Activated T-helper 1 cell treated with Interleukin-2 at 50 U/mL for 16 hours (primary cell): Measurements from ENCODE around the gene SLC6A8.
"Not testable (repeated sequence)": the region's sequence is repeated elsewhere in the genome, so short reads cannot be mapped to it uniquely, and the experiment has no call there.

Experiments
- DNase-seq: peaks from one replicate; pipeline ENCODE4 v3.0.0-alpha.2; 2020; ENCODE audit warnings: low read depth

Gene SLC6A8

GRCh38 chrX:153707406-153707805 is 19.7 kb downstream of the SLC6A8 start:
- DNase-seq: no peak

- DNase-seq: no peak
These were observed 20.7 kb downstream of the SLC6A8 start for GRCh38 chrX:153708415-153708814.

- no peak for DNase-seq
These were observed 22.3 kb downstream of the SLC6A8 start for GRCh38 chrX:153709726-153710674.

GRCh38 chrX:153714256-153714655 is 26.5 kb downstream of the SLC6A8 start:
- no peak for DNase-seq

- DNase-seq: no peak
These were observed 29.7 kb downstream of the SLC6A8 start for GRCh38 chrX:153717445-153717844.

- no peak for DNase-seq
These were observed 31.5 kb downstream of the SLC6A8 start for GRCh38 chrX:153719238-153719637.

GRCh38 chrX:153719701-153720100 is 32.0 kb downstream of the SLC6A8 start:
- DNase-seq: no peak

GRCh38 chrX:153722704-153723350 is 35.1 kb downstream of the SLC6A8 start:
- no peak for DNase-seq

GRCh38 chrX:153723351-153724251 is 35.9 kb downstream of the SLC6A8 start:
- peak; percentile 25 for DNase-seq

GRCh38 chrX:153724252-153725038 is 36.7 kb downstream of the SLC6A8 start, which contains the start of the genes ABCD1 and BCAP31:
ABCD1 (plus strand) TSS chrX:153724856; CDS start chrX:153725267, 411 bp downstream.
BCAP31 (minus strand) TSS chrX:153724387; CDS start chrX:153723244, 1,143 bp downstream.
- DNase-seq: peak; percentile 85

- DNase-seq: no peak
These were observed 37.5 kb downstream of the SLC6A8 start for GRCh38 chrX:153725039-153725831.

- no peak for DNase-seq
These were observed 38.1 kb downstream of the SLC6A8 start for GRCh38 chrX:153725832-153726285.

GRCh38 chrX:153726286-153727122 is 38.8 kb downstream of the SLC6A8 start:
- no peak for DNase-seq

- DNase-seq: no peak
These were observed 39.6 kb downstream of the SLC6A8 start for GRCh38 chrX:153727123-153727931.

GRCh38 chrX:153728095-153728494 is 40.4 kb downstream of the SLC6A8 start:
- DNase-seq: no peak

GRCh38 chrX:153728951-153729631 is 41.4 kb downstream of the SLC6A8 start:
- no peak for DNase-seq

- DNase-seq: not testable (repeated sequence)
These were observed 42.4 kb downstream of the SLC6A8 start for GRCh38 chrX:153730115-153730514.
